ENCODE measurements around the gene SPA17.

Gene SPA17

GRCh38 chr11:124727474-124727873 is 53.8 kb downstream of the SPA17 start:
- DNase-seq: no peak

- DNase-seq: no peak
These were observed 54.4 kb downstream of the SPA17 start for GRCh38 chr11:124728134-124728533.

- DNase-seq: no peak
These were observed 55.9 kb downstream of the SPA17 start for GRCh38 chr11:124729571-124729970.

- DNase-seq: no peak
These were observed 58.5 kb downstream of the SPA17 start for GRCh38 chr11:124732230-124732629.

GRCh38 chr11:124736736-124737135 is 63.0 kb downstream of the SPA17 start:
- no peak for DNase-seq

GRCh38 chr11:124737638-124738305 is 64.1 kb downstream of the SPA17 start:
- DNase-seq: no peak

GRCh38 chr11:124738713-124739478 is 65.2 kb downstream of the SPA17 start:
- DNase-seq: no peak

- peak; percentile 92 for DNase-seq
These were observed 66.0 kb downstream of the SPA17 start, which contains the start of gene NRGN for GRCh38 chr11:124739479-124740276. TSS of gene NRGN (plus strand) at chr11:124739942. CDS start at chr11:124740085, 143 bp downstream.

- DNase-seq: peak; percentile 44
These were observed 66.7 kb downstream of the SPA17 start for GRCh38 chr11:124740277-124740882.

GRCh38 chr11:124742555-124742954 is 68.9 kb downstream of the SPA17 start:
- DNase-seq: no peak

GRCh38 chr11:124743050-124743449 is 69.3 kb downstream of the SPA17 start:
- DNase-seq: no peak

GRCh38 chr11:124745270-124745834 is 71.6 kb downstream of the SPA17 start:
- no peak for DNase-seq

- DNase-seq: no peak
These were observed 72.3 kb downstream of the SPA17 start for GRCh38 chr11:124745835-124746620.

- peak; percentile 63 for DNase-seq
These were observed 73.0 kb downstream of the SPA17 start for GRCh38 chr11:124746621-124747243.
